ENCODE results near the gene SLC22A2. TPM values are rescaled to one million over a fixed set of nuclear protein-coding genes. Genes with fewer than 3 reads are reported as not detected.

Gene SLC22A2
- total RNA-seq, 2 experiments from 2014 or later, result not detected

DNA sequence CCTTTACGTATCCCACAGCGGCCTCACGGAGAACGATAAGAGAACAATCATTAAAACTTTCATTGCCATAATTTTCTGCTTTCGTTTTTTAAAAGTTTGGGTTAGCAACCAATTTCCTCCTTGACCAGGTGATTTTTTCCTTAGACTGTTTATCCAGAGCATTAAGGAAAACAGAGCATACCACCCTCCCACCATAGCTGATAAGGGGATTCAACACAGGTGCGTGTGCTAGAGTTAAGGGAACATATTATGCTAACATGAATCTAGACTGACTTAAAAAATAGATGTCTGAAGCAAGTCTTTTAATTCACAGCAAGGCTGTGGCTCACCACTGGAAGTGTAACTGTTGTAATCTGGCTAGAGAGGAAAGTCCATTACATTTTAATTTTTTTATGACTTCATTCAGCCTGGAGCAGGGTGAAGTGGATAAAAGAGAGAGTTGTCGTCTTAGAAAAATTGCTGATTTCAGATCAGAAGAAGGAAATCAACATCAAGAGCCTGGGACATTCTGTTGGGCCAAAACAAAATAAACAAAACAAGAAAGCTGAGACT is 5.5 kb upstream of the SLC22A2 start:
- POLR2A ChIA-PET, result interaction anchor here (0.6 kb wide), 1 partner anchor 245 kb away, joined by 4 read pairs; no protein-coding TSS in a partner anchor
- CTCF ChIA-PET (ENCODE audit: unreplicated experiment), result no interaction called here
- Histone ChIP-seq H2AFZ (ENCODE audit: low read length) (no peak overlapping the region), H3K36me3 (ENCODE audit: insufficient read depth, low read length) (no peaks in the 10 kb centered on the region), H3K4me3 (ENCODE audit: low read depth, low read length, poor library complexity, severe bottlenecking) (no peak overlapping the region), H3K9me2 (ENCODE audit: insufficient read depth, low read length) (no peaks in the 10 kb centered on the region), H3K4me2 (ENCODE audit: low read length) (no peak overlapping the region), H3K27ac (ENCODE audit: low read depth, low read length, poor library complexity, severe bottlenecking) (no peak overlapping the region), H3K4me1 (ENCODE audit: insufficient read depth, low read length, poor library complexity, severe bottlenecking) (no peaks in the 10 kb centered on the region), H3K9me3 (ENCODE audit: low read length) (no peaks in the 10 kb centered on the region), H3K79me2 (ENCODE audit: insufficient read depth, low read depth, low read length) (no peaks in the 10 kb centered on the region), H4K20me1 (ENCODE audit: insufficient read depth, low read length) (no peaks in the 10 kb centered on the region)
- intact Hi-C loops (cut with micrococcal nuclease; ENCODE audit: unreplicated experiment), result no loop called here
- TF ChIP-seq EZH2phosphoT487 (IDR thresholded peaks at IDR 0.05; ENCODE audit: borderline replicate concordance, low read depth, low read length), result no peak
- TF ChIP-seq, protein P1, sequence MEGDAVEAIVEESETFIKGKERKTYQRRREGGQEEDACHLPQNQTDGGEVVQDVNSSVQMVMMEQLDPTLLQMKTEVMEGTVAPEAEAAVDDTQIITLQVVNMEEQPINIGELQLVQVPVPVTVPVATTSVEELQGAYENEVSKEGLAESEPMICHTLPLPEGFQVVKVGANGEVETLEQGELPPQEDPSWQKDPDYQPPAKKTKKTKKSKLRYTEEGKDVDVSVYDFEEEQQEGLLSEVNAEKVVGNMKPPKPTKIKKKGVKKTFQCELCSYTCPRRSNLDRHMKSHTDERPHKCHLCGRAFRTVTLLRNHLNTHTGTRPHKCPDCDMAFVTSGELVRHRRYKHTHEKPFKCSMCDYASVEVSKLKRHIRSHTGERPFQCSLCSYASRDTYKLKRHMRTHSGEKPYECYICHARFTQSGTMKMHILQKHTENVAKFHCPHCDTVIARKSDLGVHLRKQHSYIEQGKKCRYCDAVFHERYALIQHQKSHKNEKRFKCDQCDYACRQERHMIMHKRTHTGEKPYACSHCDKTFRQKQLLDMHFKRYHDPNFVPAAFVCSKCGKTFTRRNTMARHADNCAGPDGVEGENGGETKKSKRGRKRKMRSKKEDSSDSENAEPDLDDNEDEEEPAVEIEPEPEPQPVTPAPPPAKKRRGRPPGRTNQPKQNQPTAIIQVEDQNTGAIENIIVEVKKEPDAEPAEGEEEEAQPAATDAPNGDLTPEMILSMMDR (conservative IDR thresholded peaks at IDR 0.05; ENCODE audit: low read length), result no peak
- no peak for DNase-seq (ENCODE audit: low spot score)
- no TSS peak for BruUV-seq (replicated peaks)

DNA sequence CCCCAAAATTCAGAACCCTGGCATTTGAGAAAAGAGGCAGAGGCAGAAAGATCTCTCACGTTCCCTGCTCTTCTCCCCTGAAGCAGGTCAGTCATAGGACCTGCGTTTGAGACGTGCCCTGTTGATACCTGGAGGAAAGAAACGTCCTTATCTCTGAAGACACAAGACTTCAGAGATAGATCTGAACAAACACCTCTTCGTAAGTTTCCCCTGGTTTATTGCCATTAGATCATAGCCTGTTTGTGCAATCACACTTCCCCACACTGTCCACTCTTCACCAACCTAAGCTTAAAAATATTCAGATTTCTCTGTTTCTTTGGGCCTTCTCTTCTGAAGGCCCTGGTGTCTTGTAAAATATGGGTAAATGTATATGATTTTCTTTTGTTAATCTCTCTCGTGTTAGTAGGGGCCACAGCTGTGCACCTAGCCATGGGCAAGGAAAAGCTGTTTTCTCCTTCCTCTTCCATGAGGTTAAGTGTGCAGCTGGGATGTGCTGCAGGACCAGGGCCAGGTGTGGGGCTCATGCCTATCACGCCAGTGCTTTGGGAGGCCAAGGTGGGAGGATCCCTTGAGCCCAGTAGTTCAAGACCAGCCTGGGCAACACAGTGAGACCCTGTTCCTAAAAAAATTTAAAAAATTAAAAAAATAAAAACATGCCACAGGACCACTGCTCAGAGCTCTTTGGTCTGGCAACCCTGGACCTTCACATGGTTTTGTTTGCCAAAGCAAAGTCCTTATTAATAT is 4.7 kb upstream of the SLC22A2 start:
- no peaks in the 10 kb centered on the region for H3K36me3 ChIP-seq (ENCODE audit: insufficient read depth, low read length)
- ChIA-PET CTCF (ENCODE audit: unreplicated experiment) (no interaction called here), POLR2A (no interaction called here)

More for the DNA sequence above, 4.7 kb upstream of the SLC22A2 start:
- intact Hi-C loops (cut with micrococcal nuclease; ENCODE audit: unreplicated experiment), result no loop called here
- DNase-seq (ENCODE audit: low spot score), result no peak
- TF ChIP-seq EZH2phosphoT487 (IDR thresholded peaks at IDR 0.05; ENCODE audit: borderline replicate concordance, low read depth, low read length), result no peak
- TF ChIP-seq, protein P1 (conservative IDR thresholded peaks at IDR 0.05; ENCODE audit: low read length), result no peak
- H3K79me2 ChIP-seq (ENCODE audit: insufficient read depth, low read depth, low read length), result no peaks in the 10 kb centered on the region
- no peak overlapping the region for H3K27ac ChIP-seq (ENCODE audit: low read depth, low read length, poor library complexity, severe bottlenecking)
- H2AFZ ChIP-seq (ENCODE audit: low read length), result no peak overlapping the region
- H4K20me1 ChIP-seq (ENCODE audit: insufficient read depth, low read length), result no peaks in the 10 kb centered on the region
- BruUV-seq (replicated peaks), result no TSS peak
- H3K4me3 ChIP-seq (ENCODE audit: low read depth, low read length, poor library complexity, severe bottlenecking), result no peak overlapping the region
- H3K4me1 ChIP-seq (ENCODE audit: insufficient read depth, low read length, poor library complexity, severe bottlenecking), result no peaks in the 10 kb centered on the region
- H3K4me2 ChIP-seq (ENCODE audit: low read length), result no peak overlapping the region
- H3K9me2 ChIP-seq (ENCODE audit: insufficient read depth, low read length), result no peaks in the 10 kb centered on the region
- no peaks in the 10 kb centered on the region for H3K9me3 ChIP-seq (ENCODE audit: low read length)

Measured in OCI-LY7 (cell line).